ENCODE data around the gene CACNG6. TPM values are rescaled to one million over a fixed set of nuclear protein-coding genes. Genes with fewer than 3 reads are reported as not detected.

Gene CACNG6
- total RNA-seq, 1 donor from 2014 or later: 0.27 TPM

GRCh38 chr19:53961523-53962356, 29.7 kb upstream of the CACNG6 start:
- TF ChIP-seq CTCF (conservative IDR thresholded peaks at IDR 0.05): no peak
- Mint-ChIP-seq H3K27me3 (peaks cover 85% of the 10 kb centered on the region), H3K27ac (no peak overlapping the region), H3K9me3 (no peaks in the 10 kb centered on the region), H3K4me1 (ENCODE audit: unreplicated experiment) (peaks cover 14% of the 10 kb centered on the region), H3K36me3 (peaks cover 4% of the 10 kb centered on the region), H3K4me3 (peak overlapping the region; percentile 65)
- DNase-seq (ENCODE audit: extremely low spot score, unreplicated experiment): no peak

- Mint-ChIP-seq H3K27me3 (peaks cover 84% of the 10 kb centered on the region), H3K4me1 (ENCODE audit: unreplicated experiment) (peaks cover 10% of the 10 kb centered on the region), H3K4me3 (peak within 1 kb of the TSS; percentile 65), H3K27ac (no peak within 1 kb of the TSS), H3K36me3 (peaks cover 4% of the 10 kb centered on the region), H3K9me3 (no peaks in the 10 kb centered on the region)
- DNase-seq (ENCODE audit: extremely low spot score, unreplicated experiment): no peak
- TF ChIP-seq CTCF (conservative IDR thresholded peaks at IDR 0.05): no peak
Measured at GRCh38 chr19:53962887-53963431, 28.5 kb upstream of the CACNG6 start, which contains the start of gene CACNG8. Gene CACNG8, plus strand, starts transcription at chr19:53962937.

GRCh38 chr19:53965091-53965490, 26.3 kb upstream of the CACNG6 start:
- Mint-ChIP-seq H3K36me3 (peaks cover 4% of the 10 kb centered on the region), H3K27me3 (peaks cover 67% of the 10 kb centered on the region), H3K9me3 (no peaks in the 10 kb centered on the region), H3K4me3 (no peak overlapping the region), H3K27ac (no peak overlapping the region), H3K4me1 (ENCODE audit: unreplicated experiment) (peaks cover 4% of the 10 kb centered on the region)
- no peak for DNase-seq (ENCODE audit: extremely low spot score, unreplicated experiment)
- no peak for TF ChIP-seq CTCF (conservative IDR thresholded peaks at IDR 0.05)

- H3K27ac Mint-ChIP-seq: no peak overlapping the region
- H3K27me3 Mint-ChIP-seq: peaks cover 53% of the 10 kb centered on the region
- no peaks in the 10 kb centered on the region for H3K4me1 Mint-ChIP-seq (ENCODE audit: unreplicated experiment)
- H3K36me3 Mint-ChIP-seq: no peaks in the 10 kb centered on the region
- no peak overlapping the region for H3K4me3 Mint-ChIP-seq
- no peaks in the 10 kb centered on the region for H3K9me3 Mint-ChIP-seq
- no peak for TF ChIP-seq CTCF (conservative IDR thresholded peaks at IDR 0.05)
- no peak for DNase-seq (ENCODE audit: extremely low spot score, unreplicated experiment)
Measured at GRCh38 chr19:53966931-53967330, 24.5 kb upstream of the CACNG6 start.

GRCh38 chr19:53969366-53969765, 22.1 kb upstream of the CACNG6 start:
- no peak overlapping the region for H3K27ac Mint-ChIP-seq
- no peaks in the 10 kb centered on the region for H3K9me3 Mint-ChIP-seq
- no peak overlapping the region for H3K4me3 Mint-ChIP-seq
- H3K36me3 Mint-ChIP-seq: no peaks in the 10 kb centered on the region
- peaks cover 46% of the 10 kb centered on the region for H3K27me3 Mint-ChIP-seq
- TF ChIP-seq CTCF (conservative IDR thresholded peaks at IDR 0.05): no peak
- no peaks in the 10 kb centered on the region for H3K4me1 Mint-ChIP-seq (ENCODE audit: unreplicated experiment)
- no peak for DNase-seq (ENCODE audit: extremely low spot score, unreplicated experiment)
